ENCODE measurements around the gene CIAO1. TPM values are rescaled to one million over a fixed set of nuclear protein-coding genes. Genes with fewer than 3 reads are reported as not detected.

Gene CIAO1
- total and polyA plus RNA-seq, 2 of the 13 experiments (the other 11 are each of a cell fraction or from before 2014, with no cell fraction given), result 99.3 to 120 TPM

- no peak for TF ChIP-seq TCF12 (IDR thresholded peaks at IDR 0.05)
- peak; percentile 17; the same call in 1 of the 2 replicates for TF ChIP-seq TCF12 (CRISPR knock-in tag; IDR thresholded peaks at IDR 0.05)
- TF ChIP-seq ZNF317 (CRISPR knock-in tag; IDR thresholded peaks at IDR 0.05), result peak; percentile 43
- TF ChIP-seq, protein P1, sequence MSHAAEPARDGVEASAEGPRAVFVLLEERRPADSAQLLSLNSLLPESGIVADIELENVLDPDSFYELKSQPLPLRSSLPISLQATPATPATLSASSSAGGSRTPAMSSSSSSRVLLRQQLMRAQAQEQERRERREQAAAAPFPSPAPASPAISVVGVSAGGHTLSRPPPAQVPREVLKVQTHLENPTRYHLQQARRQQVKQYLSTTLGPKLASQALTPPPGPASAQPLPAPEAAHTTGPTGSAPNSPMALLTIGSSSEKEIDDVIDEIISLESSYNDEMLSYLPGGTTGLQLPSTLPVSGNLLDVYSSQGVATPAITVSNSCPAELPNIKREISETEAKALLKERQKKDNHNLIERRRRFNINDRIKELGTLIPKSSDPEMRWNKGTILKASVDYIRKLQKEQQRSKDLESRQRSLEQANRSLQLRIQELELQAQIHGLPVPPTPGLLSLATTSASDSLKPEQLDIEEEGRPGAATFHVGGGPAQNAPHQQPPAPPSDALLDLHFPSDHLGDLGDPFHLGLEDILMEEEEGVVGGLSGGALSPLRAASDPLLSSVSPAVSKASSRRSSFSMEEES (CRISPR knock-in tag; IDR thresholded peaks at IDR 0.05), result peak; percentile 89
- no peak for TF ChIP-seq HOXD1 (CRISPR knock-in tag; IDR thresholded peaks at IDR 0.05)
- peak; percentile 89 for TF ChIP-seq KAT8 (CRISPR knock-in tag; IDR thresholded peaks at IDR 0.05)
- TF ChIP-seq JUNB (CRISPR knock-in tag; IDR thresholded peaks at IDR 0.05; ENCODE audit: borderline replicate concordance), result peak; percentile 98; the same call in 1 of the 2 replicates
- TF ChIP-seq ZNF20 (CRISPR knock-in tag; IDR thresholded peaks at IDR 0.05), result no peak
- TF ChIP-seq, protein P2, sequence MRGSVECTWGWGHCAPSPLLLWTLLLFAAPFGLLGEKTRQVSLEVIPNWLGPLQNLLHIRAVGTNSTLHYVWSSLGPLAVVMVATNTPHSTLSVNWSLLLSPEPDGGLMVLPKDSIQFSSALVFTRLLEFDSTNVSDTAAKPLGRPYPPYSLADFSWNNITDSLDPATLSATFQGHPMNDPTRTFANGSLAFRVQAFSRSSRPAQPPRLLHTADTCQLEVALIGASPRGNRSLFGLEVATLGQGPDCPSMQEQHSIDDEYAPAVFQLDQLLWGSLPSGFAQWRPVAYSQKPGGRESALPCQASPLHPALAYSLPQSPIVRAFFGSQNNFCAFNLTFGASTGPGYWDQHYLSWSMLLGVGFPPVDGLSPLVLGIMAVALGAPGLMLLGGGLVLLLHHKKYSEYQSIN (CRISPR knock-in tag; IDR thresholded peaks at IDR 0.05; ENCODE audit: borderline replicate concordance), result no peak
- peak; percentile 14; the same call in 1 of the 2 replicates for TF ChIP-seq ZC3H13 (CRISPR knock-in tag; IDR thresholded peaks at IDR 0.05)
- TF ChIP-seq U2AF1 (optimal IDR thresholded peaks at IDR 0.05; ENCODE audit: low read depth, low read length), result no peak
- TF ChIP-seq PHF21A (CRISPR knock-in tag; IDR thresholded peaks at IDR 0.05), result peak; percentile 98
- peak; percentile 55; the same call in 1 of the 2 replicates for TF ChIP-seq MED13 (CRISPR knock-in tag; IDR thresholded peaks at IDR 0.05)
- TF ChIP-seq ZNF496 (CRISPR knock-in tag; IDR thresholded peaks at IDR 0.05; ENCODE audit: insufficient replicate concordance), result no peak
- TF ChIP-seq, protein P3, sequence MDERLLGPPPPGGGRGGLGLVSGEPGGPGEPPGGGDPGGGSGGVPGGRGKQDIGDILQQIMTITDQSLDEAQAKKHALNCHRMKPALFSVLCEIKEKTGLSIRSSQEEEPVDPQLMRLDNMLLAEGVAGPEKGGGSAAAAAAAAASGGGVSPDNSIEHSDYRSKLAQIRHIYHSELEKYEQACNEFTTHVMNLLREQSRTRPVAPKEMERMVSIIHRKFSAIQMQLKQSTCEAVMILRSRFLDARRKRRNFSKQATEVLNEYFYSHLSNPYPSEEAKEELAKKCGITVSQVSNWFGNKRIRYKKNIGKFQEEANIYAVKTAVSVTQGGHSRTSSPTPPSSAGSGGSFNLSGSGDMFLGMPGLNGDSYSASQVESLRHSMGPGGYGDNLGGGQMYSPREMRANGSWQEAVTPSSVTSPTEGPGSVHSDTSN (CRISPR knock-in tag; IDR thresholded peaks at IDR 0.05), result no peak; the same call in 1 of the 2 replicates
- peak; percentile 46; the same call in 1 of the 2 replicates for TF ChIP-seq PHF8 (CRISPR knock-in tag; IDR thresholded peaks at IDR 0.05)
- TF ChIP-seq PITX1 (CRISPR knock-in tag; IDR thresholded peaks at IDR 0.05), result peak; percentile 91; the same call in 1 of the 2 replicates
- TF ChIP-seq ZNF264 (CRISPR knock-in tag; IDR thresholded peaks at IDR 0.05), result peak; percentile 32; the same call in 1 of the 2 replicates
- no peak for TF ChIP-seq ZSCAN20 (CRISPR knock-in tag; IDR thresholded peaks at IDR 0.05; ENCODE audit: borderline replicate concordance)
- TF ChIP-seq ZNF563 (CRISPR knock-in tag; IDR thresholded peaks at IDR 0.05), result peak; percentile 23; the same call in 1 of the 2 replicates
- TF ChIP-seq SOX13 (IDR thresholded peaks at IDR 0.05), result no peak; the same call in 1 of the 2 replicates
- peak in 1 of 2 experiments; percentile 80; a peak in 2 of 4 replicates for TF ChIP-seq SOX13 (CRISPR knock-in tag; conservative IDR thresholded peaks at IDR 0.05 in 1 of 2, IDR thresholded peaks at IDR 0.05 in 1 of 2)
- TF ChIP-seq, protein P4, sequence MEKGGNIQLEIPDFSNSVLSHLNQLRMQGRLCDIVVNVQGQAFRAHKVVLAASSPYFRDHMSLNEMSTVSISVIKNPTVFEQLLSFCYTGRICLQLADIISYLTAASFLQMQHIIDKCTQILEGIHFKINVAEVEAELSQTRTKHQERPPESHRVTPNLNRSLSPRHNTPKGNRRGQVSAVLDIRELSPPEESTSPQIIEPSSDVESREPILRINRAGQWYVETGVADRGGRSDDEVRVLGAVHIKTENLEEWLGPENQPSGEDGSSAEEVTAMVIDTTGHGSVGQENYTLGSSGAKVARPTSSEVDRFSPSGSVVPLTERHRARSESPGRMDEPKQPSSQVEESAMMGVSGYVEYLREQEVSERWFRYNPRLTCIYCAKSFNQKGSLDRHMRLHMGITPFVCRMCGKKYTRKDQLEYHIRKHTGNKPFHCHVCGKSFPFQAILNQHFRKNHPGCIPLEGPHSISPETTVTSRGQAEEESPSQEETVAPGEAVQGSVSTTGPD (CRISPR knock-in tag; IDR thresholded peaks at IDR 0.05), result peak; percentile 36; the same call in 1 of the 2 replicates
- TF ChIP-seq MYC (CRISPR knock-in tag; IDR thresholded peaks at IDR 0.05; ENCODE audit: borderline replicate concordance), result peak; percentile 55; the same call in 1 of the 2 replicates
- TF ChIP-seq RAD21 (CRISPR knock-in tag; IDR thresholded peaks at IDR 0.05), result peak; percentile 61
- no peak for TF ChIP-seq ZNF17 (CRISPR knock-in tag; IDR thresholded peaks at IDR 0.05)
These were observed 5.4 kb upstream of the CIAO1 start (continued) for GRCh38 chr2:96260387-96261260.

Data from HepG2 (cell line).